KMS-11 (cell line): ENCODE measurements around the gene NPHS2.

Experiments
- H2AFZ ChIP-seq: fragments of 200-600 bp; sonication (generic); 2 replicates; pipeline ENCODE4 v1.6.1; 2016; ENCODE audit warnings: antibody characterized with exemption, mixed run types, low read depth
- H3K27ac ChIP-seq: fragments of 200-600 bp; sonication (generic); 2 replicates; pipeline ENCODE4 v1.6.1; 2016; ENCODE audit warnings: mild to moderate bottlenecking, mixed run types
- H3K27me3 ChIP-seq: fragments of 200-600 bp; sonication (generic); 2 replicates; pipeline ENCODE4 v1.6.1; 2017; ENCODE audit warnings: mild to moderate bottlenecking, low read depth, mixed run types, moderate library complexity; ENCODE audit not compliant: insufficient read depth
- H3K36me3 ChIP-seq: fragments of 200-600 bp; sonication (generic); 2 replicates; pipeline ENCODE4 v1.6.1; 2017; ENCODE audit warnings: mild to moderate bottlenecking, mixed run types; ENCODE audit not compliant: insufficient read depth
- H3K4me1 ChIP-seq: fragments of 200-600 bp; sonication (generic); 2 replicates; pipeline ENCODE4 v1.6.1; 2016; ENCODE audit warnings: mild to moderate bottlenecking, low read depth, mixed run types; ENCODE audit not compliant: poor library complexity, severe bottlenecking
- H3K4me2 ChIP-seq: fragments of 200-600 bp; sonication (generic); 2 replicates; pipeline ENCODE4 v1.7.0; 2016; ENCODE audit warnings: mild to moderate bottlenecking, mixed run types
- H3K4me3 ChIP-seq: fragments of 200-600 bp; sonication (generic); IDR thresholded peaks from 2 replicates; pipeline ENCODE4 v1.6.1; 2017; ENCODE audit warnings: low read depth, low read length, mixed read lengths; ENCODE audit not compliant: insufficient read depth
- H3K79me2 ChIP-seq: fragments of 200-600 bp; sonication (generic); 2 replicates; pipeline ENCODE4 v1.6.1; 2016; ENCODE audit warnings: low read depth, mixed run types; ENCODE audit not compliant: insufficient read depth
- H3K9ac ChIP-seq: fragments of 200-600 bp; sonication (generic); 2 replicates; pipeline ENCODE4 v1.6.1; 2016; ENCODE audit warnings: mild to moderate bottlenecking, mixed run types
- H4K20me1 ChIP-seq: fragments of 200-600 bp; sonication (generic); 2 replicates; pipeline ENCODE4 v1.6.1; 2016; ENCODE audit warnings: mild to moderate bottlenecking, mixed run types; ENCODE audit not compliant: insufficient read depth
- TF ChIP-seq, protein P1 (sequence below): fragments of 200-600 bp; sonication (generic); conservative IDR thresholded peaks from 2 replicates; pipeline ENCODE4 v1.6.1; 2017; ENCODE audit warnings: low read depth, mild to moderate bottlenecking, antibody characterized with exemption, low read length, moderate library complexity, mixed read lengths

NPHS2 gene

DNA sequence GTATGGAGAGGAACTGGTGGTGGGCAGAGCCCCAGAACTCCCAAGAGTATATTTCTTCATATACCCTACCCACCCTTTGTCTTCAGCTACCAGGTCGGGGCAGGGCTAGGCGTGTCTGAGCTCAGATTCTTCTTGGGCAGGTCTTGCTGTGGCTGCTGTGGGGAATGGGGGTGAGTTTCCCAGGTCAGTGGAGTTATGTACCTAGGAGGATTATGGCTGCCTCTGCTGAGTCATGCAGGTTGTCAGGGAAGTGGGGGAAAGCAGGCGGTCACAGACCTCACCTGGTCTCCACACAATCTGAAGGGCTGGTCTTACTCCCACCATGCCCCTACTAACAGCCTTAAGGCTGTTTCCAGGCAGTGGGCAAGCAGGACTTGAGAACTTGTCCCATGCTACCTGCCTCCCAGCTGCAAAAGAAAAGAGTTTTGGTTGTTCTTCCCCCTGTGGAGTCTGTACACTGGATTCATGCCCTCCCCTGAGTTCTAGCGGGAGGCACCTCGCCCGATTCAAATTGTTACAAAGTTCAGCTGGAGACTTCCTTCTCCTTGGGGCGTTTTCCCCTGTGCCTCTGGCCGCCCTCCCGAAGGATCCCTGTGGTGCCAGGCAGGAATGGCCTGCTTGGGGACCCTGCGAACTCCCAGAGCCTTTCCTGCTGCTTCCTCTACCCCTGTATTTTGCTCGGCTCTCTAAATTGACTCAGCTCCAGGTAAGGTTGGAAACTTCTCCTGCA, 58.6 kb downstream of the NPHS2 start:
- no peak overlapping the region for H3K27ac ChIP-seq
- H4K20me1 ChIP-seq, result no peaks in the 10 kb centered on the region
- H3K4me1 ChIP-seq, result no peaks in the 10 kb centered on the region
- H3K79me2 ChIP-seq, result no peaks in the 10 kb centered on the region
- H3K4me2 ChIP-seq, result no peak overlapping the region
- no peak overlapping the region for H3K9ac ChIP-seq
- H3K4me3 ChIP-seq, result no peak overlapping the region
- H3K36me3 ChIP-seq, result no peaks in the 10 kb centered on the region
- TF ChIP-seq, protein P1, sequence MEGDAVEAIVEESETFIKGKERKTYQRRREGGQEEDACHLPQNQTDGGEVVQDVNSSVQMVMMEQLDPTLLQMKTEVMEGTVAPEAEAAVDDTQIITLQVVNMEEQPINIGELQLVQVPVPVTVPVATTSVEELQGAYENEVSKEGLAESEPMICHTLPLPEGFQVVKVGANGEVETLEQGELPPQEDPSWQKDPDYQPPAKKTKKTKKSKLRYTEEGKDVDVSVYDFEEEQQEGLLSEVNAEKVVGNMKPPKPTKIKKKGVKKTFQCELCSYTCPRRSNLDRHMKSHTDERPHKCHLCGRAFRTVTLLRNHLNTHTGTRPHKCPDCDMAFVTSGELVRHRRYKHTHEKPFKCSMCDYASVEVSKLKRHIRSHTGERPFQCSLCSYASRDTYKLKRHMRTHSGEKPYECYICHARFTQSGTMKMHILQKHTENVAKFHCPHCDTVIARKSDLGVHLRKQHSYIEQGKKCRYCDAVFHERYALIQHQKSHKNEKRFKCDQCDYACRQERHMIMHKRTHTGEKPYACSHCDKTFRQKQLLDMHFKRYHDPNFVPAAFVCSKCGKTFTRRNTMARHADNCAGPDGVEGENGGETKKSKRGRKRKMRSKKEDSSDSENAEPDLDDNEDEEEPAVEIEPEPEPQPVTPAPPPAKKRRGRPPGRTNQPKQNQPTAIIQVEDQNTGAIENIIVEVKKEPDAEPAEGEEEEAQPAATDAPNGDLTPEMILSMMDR, result no peak
- no peak overlapping the region for H2AFZ ChIP-seq
- no peaks in the 10 kb centered on the region for H3K27me3 ChIP-seq

DNA sequence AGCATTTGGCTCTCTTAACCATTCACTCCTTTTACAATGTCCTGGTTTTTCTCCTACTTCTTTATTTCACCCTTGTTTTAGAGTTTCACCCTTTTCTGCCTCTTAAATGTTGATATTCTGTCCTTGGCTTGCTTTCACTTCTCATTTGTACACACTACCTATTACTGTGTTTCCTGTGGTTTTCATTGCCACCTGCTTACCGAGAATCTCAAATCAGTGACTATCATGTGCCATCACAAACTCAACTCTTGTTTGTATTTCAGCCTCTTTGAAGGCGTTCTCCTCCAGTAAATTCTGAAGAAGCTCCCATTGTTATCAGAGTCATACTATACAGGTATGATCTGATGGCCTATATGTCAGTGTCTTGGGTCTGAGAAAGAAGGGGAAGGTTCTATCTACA, 65.7 kb downstream of the NPHS2 start:
- H2AFZ ChIP-seq, result no peak overlapping the region
- TF ChIP-seq, protein P1, result no peak
- H3K4me1 ChIP-seq, result peaks cover 11% of the 10 kb centered on the region
- H3K36me3 ChIP-seq, result no peaks in the 10 kb centered on the region
- no peaks in the 10 kb centered on the region for H3K27me3 ChIP-seq
- H3K4me3 ChIP-seq, result no peak overlapping the region
- H3K79me2 ChIP-seq, result no peaks in the 10 kb centered on the region
- H3K4me2 ChIP-seq, result no peak overlapping the region
- no peak overlapping the region for H3K27ac ChIP-seq
- H4K20me1 ChIP-seq, result no peaks in the 10 kb centered on the region
- H3K9ac ChIP-seq, result no peak overlapping the region

DNA sequence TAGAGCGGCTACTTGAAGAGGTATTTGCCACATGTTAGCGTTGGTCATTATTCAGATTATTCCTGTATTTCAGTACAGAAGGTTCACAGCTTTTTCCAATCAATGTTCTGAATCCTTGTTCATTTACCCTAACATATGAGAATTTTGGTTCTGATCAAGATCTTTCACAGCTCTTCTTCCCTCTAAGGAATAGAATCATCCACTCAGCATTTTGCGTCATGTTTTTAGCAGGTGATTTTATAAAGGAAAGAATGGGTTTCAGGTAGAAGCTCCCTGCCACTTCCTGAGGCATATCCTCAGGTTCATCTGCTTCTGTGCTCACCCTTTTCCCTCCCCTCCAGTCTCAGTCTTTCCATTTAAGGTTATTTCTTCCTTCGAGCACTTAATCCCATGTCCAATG, 66.4 kb downstream of the NPHS2 start:
- H3K36me3 ChIP-seq, result no peaks in the 10 kb centered on the region
- no peak overlapping the region for H3K9ac ChIP-seq
- H3K27me3 ChIP-seq, result no peaks in the 10 kb centered on the region
- H4K20me1 ChIP-seq, result no peaks in the 10 kb centered on the region
- no peak overlapping the region for H3K4me2 ChIP-seq
- H3K79me2 ChIP-seq, result no peaks in the 10 kb centered on the region
- no peak overlapping the region for H3K4me3 ChIP-seq
- TF ChIP-seq, protein P1, result no peak
- H2AFZ ChIP-seq, result no peak overlapping the region
- H3K27ac ChIP-seq, result no peak overlapping the region
- H3K4me1 ChIP-seq, result peaks cover 11% of the 10 kb centered on the region

DNA sequence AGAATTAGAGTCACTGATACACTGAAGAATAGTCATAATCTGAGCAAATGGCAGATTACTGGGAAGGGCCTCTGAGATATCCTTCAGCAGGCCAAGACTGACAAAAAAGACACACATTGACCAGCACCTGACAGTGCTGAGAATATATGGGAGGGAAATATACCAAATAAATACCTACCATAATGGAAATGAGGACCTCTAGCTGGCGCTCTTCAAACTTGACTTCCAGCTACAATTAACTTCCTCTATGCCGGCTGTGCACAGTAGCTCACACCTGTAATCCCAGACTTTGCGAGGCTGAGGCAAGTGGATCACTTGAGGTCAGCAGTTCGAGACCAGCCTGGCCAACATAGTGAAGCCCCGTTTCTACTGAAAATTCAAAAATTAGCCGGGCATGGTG, 69.5 kb downstream of the NPHS2 start:
- no peaks in the 10 kb centered on the region for H3K79me2 ChIP-seq
- no peak overlapping the region for H3K27ac ChIP-seq
- H3K27me3 ChIP-seq, result no peaks in the 10 kb centered on the region
- H3K4me2 ChIP-seq, result no peak overlapping the region
- H3K4me3 ChIP-seq, result no peak overlapping the region
- no peak overlapping the region for H3K9ac ChIP-seq
- peaks cover 11% of the 10 kb centered on the region for H3K4me1 ChIP-seq
- H3K36me3 ChIP-seq, result no peaks in the 10 kb centered on the region
- no peak overlapping the region for H2AFZ ChIP-seq
- TF ChIP-seq, protein P1, result no peak
- H4K20me1 ChIP-seq, result no peaks in the 10 kb centered on the region
